Measurements from ENCODE around the gene ANO2.
A peak's percentile ranks its signal among the peaks of the same experiment; 100 is the strongest.

The ANO2 gene

GRCh38 chr12:5516371-5517241 is 428.5 kb downstream of the ANO2 start:
- no peak for DNase-seq (ENCODE audit: low spot score)
- no peak overlapping the region for H2BK12ac ChIP-seq (ENCODE audit: low read length)
- H3K4me2 ChIP-seq (ENCODE audit: insufficient read depth, low read length, poor library complexity, severe bottlenecking) = no peak overlapping the region
- no peak overlapping the region for H2BK120ac ChIP-seq (ENCODE audit: low read depth, low read length)
- peak overlapping the region; percentile 13 for H3K18ac ChIP-seq (ENCODE audit: low read length)
- no CpG with 5 or more reads among the region's 8 CpGs for WGBS, 2 donors (ENCODE audit: extremely low coverage in 2 of 2, insufficient read length in 2 of 2, insufficient replicate concordance in 1 of 2)
- no peak overlapping the region for H3K14ac ChIP-seq (ENCODE audit: low read length)
- H2AK5ac ChIP-seq (ENCODE audit: low read depth, low read length) = no peak overlapping the region
- H3K27me3 ChIP-seq (ENCODE audit: control insufficient read depth in 3 of 3, insufficient read depth in 3 of 3, low read depth in 1 of 3, low read length in 3 of 3) = peaks cover 0 to 3% (median 0%) of the 10 kb centered on the region in 3 experiments
- H2BK5ac ChIP-seq (ENCODE audit: low read length) = no peak overlapping the region
- H3K23ac ChIP-seq (ENCODE audit: low read depth, low read length, poor library complexity) = no peak overlapping the region
- H3K36me3 ChIP-seq (replicated peaks in 1 of 2; ENCODE audit: control insufficient read depth in 2 of 2, insufficient read depth in 2 of 2, low read length in 2 of 2) = no peaks in the 10 kb centered on the region
- H4K91ac ChIP-seq (ENCODE audit: low read depth, low read length, poor library complexity) = no peak overlapping the region
- H3K9ac ChIP-seq (ENCODE audit: low read depth, low read length, poor library complexity) = no peak overlapping the region
- no peak overlapping the region for H2AFZ ChIP-seq (ENCODE audit: low read length)
- H3K4me3 ChIP-seq (ENCODE audit: low read length in 2 of 2) = no peak overlapping the region
- peaks cover 2 to 13% of the 10 kb centered on the region in 2 donors for H3K4me1 ChIP-seq (ENCODE audit: control insufficient read depth in 2 of 2, insufficient read depth in 1 of 2, low read depth in 1 of 2, low read length in 2 of 2)
- H3K9me3 ChIP-seq (replicated peaks in 1 of 2; ENCODE audit: control insufficient read depth in 2 of 2, insufficient read depth in 1 of 2, low read depth in 1 of 2, low read length in 2 of 2) = no peaks in the 10 kb centered on the region
- no peaks in the 10 kb centered on the region for H3K79me1 ChIP-seq (ENCODE audit: low read depth, low read length)
- H4K8ac ChIP-seq (ENCODE audit: low read depth, low read length) = no peak overlapping the region
- H3K4ac ChIP-seq (ENCODE audit: low read length) = no peak overlapping the region
- H2BK15ac ChIP-seq (ENCODE audit: low read length) = no peak overlapping the region
- no peak overlapping the region for H3K27ac ChIP-seq (replicated peaks; ENCODE audit: low read length)

- H4K8ac ChIP-seq (ENCODE audit: low read depth, low read length) = no peak overlapping the region
- H3K18ac ChIP-seq (ENCODE audit: low read length) = no peak overlapping the region
- no peak overlapping the region for H3K4me2 ChIP-seq (ENCODE audit: insufficient read depth, low read length, poor library complexity, severe bottlenecking)
- WGBS, 2 donors (ENCODE audit: extremely low coverage in 2 of 2, insufficient read length in 2 of 2, insufficient replicate concordance in 1 of 2) = no CpG with 5 or more reads among the region's 1 CpG
- H2BK120ac ChIP-seq (ENCODE audit: low read depth, low read length) = no peak overlapping the region
- H3K27ac ChIP-seq (replicated peaks; ENCODE audit: low read length) = no peak overlapping the region
- no peak overlapping the region for H3K4me3 ChIP-seq (ENCODE audit: low read length in 2 of 2)
- peaks cover 0 to 3% (median 0%) of the 10 kb centered on the region in 3 experiments for H3K27me3 ChIP-seq (ENCODE audit: control insufficient read depth in 3 of 3, insufficient read depth in 3 of 3, low read depth in 1 of 3, low read length in 3 of 3)
- H2BK12ac ChIP-seq (ENCODE audit: low read length) = no peak overlapping the region
- H3K4ac ChIP-seq (ENCODE audit: low read length) = no peak overlapping the region
- no peak overlapping the region for H2AFZ ChIP-seq (ENCODE audit: low read length)
- H3K14ac ChIP-seq (ENCODE audit: low read length) = no peak overlapping the region
- no peak overlapping the region for H2BK5ac ChIP-seq (ENCODE audit: low read length)
- no peak overlapping the region for H3K9ac ChIP-seq (ENCODE audit: low read depth, low read length, poor library complexity)
- no peak overlapping the region for H2AK5ac ChIP-seq (ENCODE audit: low read depth, low read length)
- H3K79me1 ChIP-seq (ENCODE audit: low read depth, low read length) = no peaks in the 10 kb centered on the region
- no peak overlapping the region for H3K23ac ChIP-seq (ENCODE audit: low read depth, low read length, poor library complexity)
- DNase-seq (ENCODE audit: low spot score) = no peak
- peaks cover 2 to 13% of the 10 kb centered on the region in 2 donors for H3K4me1 ChIP-seq (ENCODE audit: control insufficient read depth in 2 of 2, insufficient read depth in 1 of 2, low read depth in 1 of 2, low read length in 2 of 2)
- no peaks in the 10 kb centered on the region for H3K36me3 ChIP-seq (replicated peaks in 1 of 2; ENCODE audit: control insufficient read depth in 2 of 2, insufficient read depth in 2 of 2, low read length in 2 of 2)
- H3K9me3 ChIP-seq (replicated peaks in 1 of 2; ENCODE audit: control insufficient read depth in 2 of 2, insufficient read depth in 1 of 2, low read depth in 1 of 2, low read length in 2 of 2) = no peaks in the 10 kb centered on the region
- H4K91ac ChIP-seq (ENCODE audit: low read depth, low read length, poor library complexity) = no peak overlapping the region
- H2BK15ac ChIP-seq (ENCODE audit: low read length) = no peak overlapping the region
These were observed 429.6 kb downstream of the ANO2 start for GRCh38 chr12:5515458-5515857.

GRCh38 chr12:5514545-5514944 is 430.5 kb downstream of the ANO2 start:
- no peak for DNase-seq (ENCODE audit: low spot score)

GRCh38 chr12:5514016-5514415 is 431.0 kb downstream of the ANO2 start:
- no peak overlapping the region for H3K23ac ChIP-seq (ENCODE audit: low read depth, low read length, poor library complexity)
- H3K79me1 ChIP-seq (ENCODE audit: low read depth, low read length) = no peaks in the 10 kb centered on the region
- H2BK12ac ChIP-seq (ENCODE audit: low read length) = no peak overlapping the region
- no peak overlapping the region for H3K14ac ChIP-seq (ENCODE audit: low read length)
- H3K4me3 ChIP-seq (ENCODE audit: low read length in 2 of 2) = no peak overlapping the region
- H2BK120ac ChIP-seq (ENCODE audit: low read depth, low read length) = no peak overlapping the region
- no peak overlapping the region for H4K8ac ChIP-seq (ENCODE audit: low read depth, low read length)
- no peak overlapping the region for H4K91ac ChIP-seq (ENCODE audit: low read depth, low read length, poor library complexity)
- H2BK5ac ChIP-seq (ENCODE audit: low read length) = no peak overlapping the region
- H3K27me3 ChIP-seq (ENCODE audit: control insufficient read depth in 3 of 3, insufficient read depth in 3 of 3, low read depth in 1 of 3, low read length in 3 of 3) = peaks cover 0 to 3% (median 0%) of the 10 kb centered on the region in 3 experiments
- WGBS, 2 donors (ENCODE audit: extremely low coverage in 2 of 2, insufficient read length in 2 of 2, insufficient replicate concordance in 1 of 2) = no CpG with 5 or more reads among the region's 6 CpGs
- H3K27ac ChIP-seq (replicated peaks; ENCODE audit: low read length) = no peak overlapping the region
- peaks cover 2 to 13% of the 10 kb centered on the region in 2 donors for H3K4me1 ChIP-seq (ENCODE audit: control insufficient read depth in 2 of 2, insufficient read depth in 1 of 2, low read depth in 1 of 2, low read length in 2 of 2)
- no peak overlapping the region for H3K4me2 ChIP-seq (ENCODE audit: insufficient read depth, low read length, poor library complexity, severe bottlenecking)
- DNase-seq (ENCODE audit: low spot score) = no peak
- H3K9ac ChIP-seq (ENCODE audit: low read depth, low read length, poor library complexity) = no peak overlapping the region
- H3K9me3 ChIP-seq (replicated peaks in 1 of 2; ENCODE audit: control insufficient read depth in 2 of 2, insufficient read depth in 1 of 2, low read depth in 1 of 2, low read length in 2 of 2) = no peaks in the 10 kb centered on the region
- no peak overlapping the region for H2AFZ ChIP-seq (ENCODE audit: low read length)
- no peak overlapping the region for H3K4ac ChIP-seq (ENCODE audit: low read length)
- no peak overlapping the region for H3K18ac ChIP-seq (ENCODE audit: low read length)
- H2AK5ac ChIP-seq (ENCODE audit: low read depth, low read length) = no peak overlapping the region
- H2BK15ac ChIP-seq (ENCODE audit: low read length) = no peak overlapping the region
- H3K36me3 ChIP-seq (replicated peaks in 1 of 2; ENCODE audit: control insufficient read depth in 2 of 2, insufficient read depth in 2 of 2, low read length in 2 of 2) = no peaks in the 10 kb centered on the region

More at GRCh38 chr12:5514545-5514944, 430.5 kb downstream of the ANO2 start:
- H3K9ac ChIP-seq (ENCODE audit: low read depth, low read length, poor library complexity) = no peak overlapping the region
- no peak overlapping the region for H4K91ac ChIP-seq (ENCODE audit: low read depth, low read length, poor library complexity)
- H3K4me2 ChIP-seq (ENCODE audit: insufficient read depth, low read length, poor library complexity, severe bottlenecking) = no peak overlapping the region
- H2AK5ac ChIP-seq (ENCODE audit: low read depth, low read length) = no peak overlapping the region
- no peaks in the 10 kb centered on the region for H3K9me3 ChIP-seq (replicated peaks in 1 of 2; ENCODE audit: control insufficient read depth in 2 of 2, insufficient read depth in 1 of 2, low read depth in 1 of 2, low read length in 2 of 2)
- no peak overlapping the region for H4K8ac ChIP-seq (ENCODE audit: low read depth, low read length)
- H3K23ac ChIP-seq (ENCODE audit: low read depth, low read length, poor library complexity) = no peak overlapping the region
- H2BK120ac ChIP-seq (ENCODE audit: low read depth, low read length) = no peak overlapping the region
- H2BK12ac ChIP-seq (ENCODE audit: low read length) = no peak overlapping the region
- H3K14ac ChIP-seq (ENCODE audit: low read length) = no peak overlapping the region
- no peak overlapping the region for H2AFZ ChIP-seq (ENCODE audit: low read length)
- no peak overlapping the region for H2BK15ac ChIP-seq (ENCODE audit: low read length)
- H3K18ac ChIP-seq (ENCODE audit: low read length) = no peak overlapping the region
- H3K4me3 ChIP-seq (ENCODE audit: low read length in 2 of 2) = no peak overlapping the region
- no peak overlapping the region for H3K27ac ChIP-seq (replicated peaks; ENCODE audit: low read length)
- H3K4me1 ChIP-seq (ENCODE audit: control insufficient read depth in 2 of 2, insufficient read depth in 1 of 2, low read depth in 1 of 2, low read length in 2 of 2) = peaks cover 2 to 13% of the 10 kb centered on the region in 2 donors
- WGBS, 2 donors (ENCODE audit: extremely low coverage in 2 of 2, insufficient read length in 2 of 2, insufficient replicate concordance in 1 of 2) = no CpG with 5 or more reads among the region's 4 CpGs
- no peaks in the 10 kb centered on the region for H3K36me3 ChIP-seq (replicated peaks in 1 of 2; ENCODE audit: control insufficient read depth in 2 of 2, insufficient read depth in 2 of 2, low read length in 2 of 2)
- peaks cover 0 to 3% (median 0%) of the 10 kb centered on the region in 3 experiments for H3K27me3 ChIP-seq (ENCODE audit: control insufficient read depth in 3 of 3, insufficient read depth in 3 of 3, low read depth in 1 of 3, low read length in 3 of 3)
- H3K79me1 ChIP-seq (ENCODE audit: low read depth, low read length) = no peaks in the 10 kb centered on the region
- H2BK5ac ChIP-seq (ENCODE audit: low read length) = no peak overlapping the region
- no peak overlapping the region for H3K4ac ChIP-seq (ENCODE audit: low read length)
